HG03095 (cell line): Measurements from ENCODE around the gene OR3A1.
"Not testable (repeated sequence)": the region's sequence is repeated elsewhere in the genome, so short reads cannot be mapped to it uniquely, and the experiment has no call there.

Experiments
- ATAC-seq: cut with Tn5 transposase; IDR thresholded peaks from one replicate; pipeline ENCODE4 v1.9.1; 2021; ENCODE audit warnings: moderate library complexity; ENCODE audit not compliant: unreplicated experiment

The OR3A1 gene, protein sequence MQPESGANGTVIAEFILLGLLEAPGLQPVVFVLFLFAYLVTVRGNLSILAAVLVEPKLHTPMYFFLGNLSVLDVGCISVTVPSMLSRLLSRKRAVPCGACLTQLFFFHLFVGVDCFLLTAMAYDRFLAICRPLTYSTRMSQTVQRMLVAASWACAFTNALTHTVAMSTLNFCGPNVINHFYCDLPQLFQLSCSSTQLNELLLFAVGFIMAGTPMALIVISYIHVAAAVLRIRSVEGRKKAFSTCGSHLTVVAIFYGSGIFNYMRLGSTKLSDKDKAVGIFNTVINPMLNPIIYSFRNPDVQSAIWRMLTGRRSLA

DNA sequence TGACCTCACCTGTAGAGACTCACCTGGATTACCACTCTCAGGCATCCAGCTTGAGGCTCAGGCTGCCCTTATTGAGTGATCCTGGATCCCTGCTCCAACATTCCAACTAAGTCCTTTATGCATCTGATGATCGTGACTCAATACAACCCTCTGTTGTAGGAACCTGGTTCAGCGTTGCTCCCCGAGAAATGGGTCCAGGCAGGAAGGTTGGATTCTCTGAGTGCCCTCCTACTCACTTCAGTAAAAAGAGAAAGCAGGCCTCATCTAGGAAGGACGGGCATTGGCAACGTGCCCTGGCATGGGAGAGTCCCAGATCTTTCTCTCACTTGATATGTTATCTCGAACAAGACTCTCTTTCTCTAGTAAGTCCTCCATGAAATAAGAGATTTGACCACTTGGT, at the start of gene OR3A1:
TSS of gene OR3A1 (minus strand) at position 101 of the 400 bp plus-strand sequence. CDS start 5,778 bp downstream, outside the sequence.
- no peak for ATAC-seq

DNA sequence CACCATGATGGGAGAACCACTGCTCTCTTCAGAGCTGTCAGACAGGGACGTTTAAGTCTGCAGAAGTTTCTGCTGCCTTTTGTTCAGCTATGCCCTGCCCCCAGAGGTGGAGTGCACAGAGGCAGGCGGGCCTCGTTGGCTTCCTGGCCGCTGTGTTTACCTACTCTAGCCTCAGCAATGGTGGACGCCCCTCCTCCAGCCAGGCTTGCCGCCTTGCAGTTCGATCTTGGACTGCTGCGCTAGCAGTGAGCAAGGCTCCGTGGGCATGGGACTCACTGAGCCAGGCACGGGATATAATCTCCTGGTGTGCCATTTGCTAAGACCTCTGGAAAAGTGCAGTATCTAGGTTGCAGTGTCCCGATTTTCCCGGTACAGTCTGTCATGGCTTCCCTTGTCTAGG, 44.6 kb upstream of the OR3A1 start:
- not testable (repeated sequence) for ATAC-seq

DNA sequence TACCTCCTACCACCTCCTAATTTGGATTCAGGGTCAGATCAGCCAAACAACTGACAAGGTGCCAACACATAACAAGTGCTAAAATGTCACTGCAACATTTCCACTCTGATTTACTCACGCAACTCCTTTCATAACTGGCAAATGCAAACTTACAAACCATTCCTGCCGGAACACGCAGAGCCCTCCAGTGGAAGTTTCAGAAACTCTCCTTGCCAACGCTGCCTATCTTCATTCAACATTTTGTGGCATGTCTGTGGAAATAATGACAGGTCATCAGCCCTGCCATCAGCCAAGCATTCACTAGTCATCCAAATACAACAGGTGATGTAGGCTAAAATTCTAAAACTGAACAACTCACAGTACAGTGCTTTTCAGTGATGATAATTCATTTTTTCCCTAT, 37.7 kb upstream of the OR3A1 start:
- no peak for ATAC-seq

- ATAC-seq = no peak
Observed at GRCh38 chr17:3318336-3318735, 20.2 kb upstream of the OR3A1 start.

DNA sequence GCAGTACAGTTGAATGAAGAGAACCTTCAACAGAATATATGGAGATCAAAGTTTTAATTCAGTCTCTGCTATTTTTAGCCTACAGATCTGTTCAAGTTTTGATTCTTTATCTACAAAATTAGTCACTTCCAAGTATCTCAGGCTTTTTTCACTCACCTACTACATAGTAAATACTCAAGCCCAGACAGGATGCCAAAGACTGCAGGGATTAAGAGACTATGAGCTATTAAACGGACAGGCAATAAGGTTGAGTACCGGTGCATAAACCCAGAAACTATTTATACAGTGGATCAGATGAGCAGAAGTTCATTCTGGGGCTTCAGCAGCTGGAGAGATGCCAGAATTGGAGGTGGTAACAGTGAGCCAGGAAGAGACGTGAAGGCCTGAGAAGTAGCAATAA, 18.7 kb upstream of the OR3A1 start:
- no peak for ATAC-seq

- ATAC-seq = no peak
Observed at GRCh38 chr17:3308603-3309002, 10.4 kb upstream of the OR3A1 start.

- no peak for ATAC-seq
Observed at GRCh38 chr17:3295632-3296031, 2.5 kb downstream of the OR3A1 start.

GRCh38 chr17:3293548-3293947, 4.6 kb downstream of the OR3A1 start:
- not testable (repeated sequence) for ATAC-seq

- no peak for ATAC-seq
Observed at GRCh38 chr17:3282901-3283300, 15.3 kb downstream of the OR3A1 start.

GRCh38 chr17:3276126-3276525, 22.0 kb downstream of the OR3A1 start:
- no peak for ATAC-seq

GRCh38 chr17:3271072-3271848, 26.9 kb downstream of the OR3A1 start:
- ATAC-seq = no peak

GRCh38 chr17:3260600-3260999, 37.6 kb downstream of the OR3A1 start:
- no peak for ATAC-seq

DNA sequence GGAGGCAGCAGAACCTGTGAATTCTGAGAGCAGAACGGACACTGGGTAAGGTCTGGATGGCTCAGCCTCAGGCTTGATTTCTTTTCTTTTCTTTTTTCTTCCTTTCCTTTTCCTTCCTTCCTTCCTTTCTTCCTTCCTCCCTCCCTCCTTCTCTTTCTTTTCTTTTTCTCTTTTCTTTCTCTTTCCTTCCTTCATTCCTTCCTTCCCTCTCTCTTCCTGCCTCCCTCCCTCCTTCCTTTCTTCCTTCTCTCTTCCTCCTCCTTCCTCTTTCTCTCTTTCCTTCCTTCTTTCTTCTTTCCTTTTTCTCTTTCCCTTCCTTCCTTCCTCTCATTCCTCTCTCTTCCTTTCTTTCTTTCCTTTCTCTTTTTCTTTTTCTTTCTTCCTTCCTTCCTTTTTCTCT, 38.0 kb downstream of the OR3A1 start:
- ATAC-seq = no peak

DNA sequence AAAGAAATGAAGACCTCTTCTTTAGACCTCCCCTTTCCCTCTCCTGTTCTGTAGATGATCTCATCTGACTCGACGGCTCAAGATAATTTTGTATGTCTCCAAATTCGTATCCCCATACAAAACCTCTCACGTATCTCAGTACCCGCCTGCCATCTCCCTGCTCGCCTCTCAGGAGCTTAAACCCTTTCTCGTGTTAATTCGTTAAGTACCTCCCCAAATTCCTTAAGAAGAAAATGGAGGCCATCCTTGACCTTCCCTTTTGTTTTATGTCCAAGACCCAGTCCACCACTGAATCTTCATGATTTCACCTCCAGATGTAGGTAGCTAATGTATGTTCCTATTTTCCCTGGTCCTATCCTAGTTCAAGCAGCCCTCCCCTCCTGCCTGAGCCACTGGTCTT, 41.6 kb downstream of the OR3A1 start:
- ATAC-seq = no peak

- not testable (repeated sequence) for ATAC-seq
Observed at GRCh38 chr17:3249013-3249412, 49.1 kb downstream of the OR3A1 start.

GRCh38 chr17:3244841-3245240, 53.3 kb downstream of the OR3A1 start:
- not testable (repeated sequence) for ATAC-seq

GRCh38 chr17:3241044-3241443, 57.1 kb downstream of the OR3A1 start:
- not testable (repeated sequence) for ATAC-seq
